ENCODE results near the gene GBX1. TPM values are rescaled to one million over a fixed set of nuclear protein-coding genes. Genes with fewer than 3 reads are reported as not detected.

GBX1 gene
- total and polyA plus RNA-seq, 9 donors, result 0.44 to 2.5 (median 1.5) TPM

DNA sequence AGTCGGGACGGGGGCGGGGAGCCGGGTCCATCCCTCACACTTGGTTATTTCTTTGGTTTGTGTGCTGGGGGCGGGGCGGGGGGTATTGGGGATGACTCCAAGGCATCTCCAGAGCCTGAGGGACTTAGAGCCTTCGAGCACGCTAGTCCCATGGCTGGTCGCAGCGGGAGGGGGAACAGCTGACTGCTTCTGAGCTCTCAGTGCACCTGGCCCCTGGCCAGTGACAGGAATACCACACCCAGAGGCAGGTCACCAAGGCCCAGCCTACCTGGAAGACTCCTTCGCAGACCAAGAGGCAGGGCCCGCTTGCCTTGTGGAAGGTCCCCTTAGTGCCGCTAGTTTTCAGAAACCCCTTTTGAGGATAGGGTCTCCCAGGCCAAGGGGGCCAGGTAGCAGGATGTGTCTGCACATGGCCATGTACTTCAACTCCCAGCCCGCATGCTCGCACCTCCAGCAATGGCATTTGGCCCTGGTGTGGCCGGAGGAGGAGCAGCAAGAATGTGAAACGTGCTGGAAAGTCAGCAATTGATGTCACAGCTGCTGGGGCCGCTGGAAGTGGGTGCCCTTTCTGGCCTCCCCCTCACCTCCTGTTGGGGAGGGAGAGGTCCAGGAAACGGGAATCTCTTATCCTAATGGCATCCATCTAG, 40.9 kb downstream of the GBX1 start:
- Histone ChIP-seq H3K4me1 (ENCODE audit: control insufficient read depth, insufficient read depth, low read length) (peaks cover 70% of the 10 kb centered on the region), H3K27ac (ENCODE audit: low read length) (no peak overlapping the region), H3K27me3 (ENCODE audit: control insufficient read depth, insufficient read depth, low read length) (no peaks in the 10 kb centered on the region), H3K9me3 (replicated peaks; ENCODE audit: control insufficient read depth, low read depth, low read length) (no peaks in the 10 kb centered on the region), H3K4me3 (ENCODE audit: low read length) (no peak overlapping the region), H3K36me3 (ENCODE audit: control insufficient read depth, insufficient read depth, low read length) (peaks cover 72% of the 10 kb centered on the region)
- no peak for DNase-seq
- 35% methylated on average over 5 of the region's 19 CpGs for WGBS (ENCODE audit: insufficient coverage)

DNA sequence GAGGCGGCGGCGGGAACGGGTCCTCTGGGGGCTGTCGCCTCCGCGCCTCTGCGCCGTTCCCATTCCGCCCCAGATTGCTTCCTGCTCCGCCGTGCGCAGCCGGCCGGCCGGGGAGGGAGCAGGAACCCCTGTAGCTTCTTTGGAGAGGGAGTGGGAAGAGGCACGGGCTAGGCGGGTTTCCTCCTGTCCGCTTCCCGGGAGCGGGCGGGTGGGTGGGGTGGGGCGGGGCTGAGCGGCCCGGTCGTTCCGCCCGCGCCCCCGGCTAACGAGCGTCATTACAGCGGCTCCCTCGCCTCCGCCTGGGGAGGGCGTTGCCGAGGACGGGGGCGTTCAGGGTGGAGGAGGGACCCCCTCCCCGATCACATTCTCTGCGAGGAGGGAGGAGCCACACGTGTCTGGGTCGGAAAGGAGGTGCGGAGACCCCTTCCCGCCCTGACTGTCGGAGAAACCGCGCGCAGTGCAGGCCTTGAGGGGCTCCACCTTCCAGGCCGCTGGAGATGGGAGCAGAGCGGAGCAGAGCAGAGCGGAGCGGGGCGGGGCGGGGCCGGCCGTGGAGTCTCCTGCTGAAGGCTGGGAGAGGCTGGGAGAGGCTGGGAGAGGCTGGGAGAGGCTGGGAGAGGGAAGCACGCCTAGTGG, 41.5 kb downstream of the GBX1 start:
- H3K4me1 ChIP-seq (ENCODE audit: control insufficient read depth, insufficient read depth, low read length), result peaks cover 64% of the 10 kb centered on the region
- H3K27me3 ChIP-seq (ENCODE audit: control insufficient read depth, insufficient read depth, low read length), result no peaks in the 10 kb centered on the region
- DNase-seq, result peak; percentile 57
- no peaks in the 10 kb centered on the region for H3K9me3 ChIP-seq (replicated peaks; ENCODE audit: control insufficient read depth, low read depth, low read length)
- peaks cover 73% of the 10 kb centered on the region for H3K36me3 ChIP-seq (ENCODE audit: control insufficient read depth, insufficient read depth, low read length)
- peak overlapping the region; percentile 59 for H3K27ac ChIP-seq (ENCODE audit: low read length)
- H3K4me3 ChIP-seq (ENCODE audit: low read length), result peak overlapping the region; percentile 47
- 10% methylated on average over 30 of the region's 58 CpGs for WGBS (ENCODE audit: insufficient coverage)

GRCh38 chr7:151125470-151125845, 42.0 kb downstream of the GBX1 start:
- peak overlapping the region; percentile 42 for H3K27ac ChIP-seq (ENCODE audit: low read length)
- peak; percentile 64 for DNase-seq
- peak overlapping the region; percentile 47 for H3K4me3 ChIP-seq (ENCODE audit: low read length)
- H3K36me3 ChIP-seq (ENCODE audit: control insufficient read depth, insufficient read depth, low read length), result peaks cover 73% of the 10 kb centered on the region
- peaks cover 59% of the 10 kb centered on the region for H3K4me1 ChIP-seq (ENCODE audit: control insufficient read depth, insufficient read depth, low read length)
- no peaks in the 10 kb centered on the region for H3K9me3 ChIP-seq (replicated peaks; ENCODE audit: control insufficient read depth, low read depth, low read length)
- H3K27me3 ChIP-seq (ENCODE audit: control insufficient read depth, insufficient read depth, low read length), result no peaks in the 10 kb centered on the region
- 11% methylated on average over 22 of the region's 22 CpGs for WGBS (ENCODE audit: insufficient coverage)

DNA sequence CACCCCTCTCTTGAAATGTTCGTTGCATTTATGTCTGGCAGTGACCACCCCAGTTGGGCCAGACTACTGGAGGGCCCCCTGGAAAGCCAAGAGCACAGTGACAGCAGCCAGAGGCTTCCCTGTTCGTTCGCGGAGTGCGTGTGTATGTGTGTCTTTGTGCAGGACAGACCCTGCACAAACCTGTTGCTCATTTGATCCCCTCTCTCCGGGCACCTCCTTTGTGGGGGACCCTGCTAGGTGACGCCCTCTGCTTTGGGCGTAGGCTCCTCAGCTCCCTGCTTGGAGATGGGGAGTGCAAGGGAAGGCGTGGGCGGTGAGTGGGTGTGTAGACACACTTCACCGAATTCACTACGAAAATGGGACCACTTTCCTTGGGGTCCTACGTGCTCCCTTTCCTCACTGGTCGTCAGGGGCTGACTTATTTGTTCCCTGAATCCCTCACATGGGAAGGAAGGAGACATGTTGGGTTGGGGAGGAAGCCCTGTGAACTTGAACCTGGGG, 42.5 kb downstream of the GBX1 start:
- Histone ChIP-seq H3K27ac (ENCODE audit: low read length) (no peak overlapping the region), H3K9me3 (replicated peaks; ENCODE audit: control insufficient read depth, low read depth, low read length) (no peaks in the 10 kb centered on the region), H3K4me3 (ENCODE audit: low read length) (no peak overlapping the region), H3K36me3 (ENCODE audit: control insufficient read depth, insufficient read depth, low read length) (peaks cover 73% of the 10 kb centered on the region), H3K27me3 (ENCODE audit: control insufficient read depth, insufficient read depth, low read length) (no peaks in the 10 kb centered on the region), H3K4me1 (ENCODE audit: control insufficient read depth, insufficient read depth, low read length) (peaks cover 54% of the 10 kb centered on the region)
- WGBS (ENCODE audit: insufficient coverage), result 0% methylated on average over 1 of the region's 14 CpGs
- no peak for DNase-seq

GRCh38 chr7:151124481-151124880, 43.0 kb downstream of the GBX1 start:
- Histone ChIP-seq H3K27ac (ENCODE audit: low read length) (no peak overlapping the region), H3K4me1 (ENCODE audit: control insufficient read depth, insufficient read depth, low read length) (peaks cover 49% of the 10 kb centered on the region), H3K4me3 (ENCODE audit: low read length) (no peak overlapping the region), H3K9me3 (replicated peaks; ENCODE audit: control insufficient read depth, low read depth, low read length) (no peaks in the 10 kb centered on the region), H3K27me3 (ENCODE audit: control insufficient read depth, insufficient read depth, low read length) (no peaks in the 10 kb centered on the region), H3K36me3 (ENCODE audit: control insufficient read depth, insufficient read depth, low read length) (peaks cover 73% of the 10 kb centered on the region)
- no peak for DNase-seq
- 86% methylated on average over 6 of the region's 7 CpGs for WGBS (ENCODE audit: insufficient coverage)

DNA sequence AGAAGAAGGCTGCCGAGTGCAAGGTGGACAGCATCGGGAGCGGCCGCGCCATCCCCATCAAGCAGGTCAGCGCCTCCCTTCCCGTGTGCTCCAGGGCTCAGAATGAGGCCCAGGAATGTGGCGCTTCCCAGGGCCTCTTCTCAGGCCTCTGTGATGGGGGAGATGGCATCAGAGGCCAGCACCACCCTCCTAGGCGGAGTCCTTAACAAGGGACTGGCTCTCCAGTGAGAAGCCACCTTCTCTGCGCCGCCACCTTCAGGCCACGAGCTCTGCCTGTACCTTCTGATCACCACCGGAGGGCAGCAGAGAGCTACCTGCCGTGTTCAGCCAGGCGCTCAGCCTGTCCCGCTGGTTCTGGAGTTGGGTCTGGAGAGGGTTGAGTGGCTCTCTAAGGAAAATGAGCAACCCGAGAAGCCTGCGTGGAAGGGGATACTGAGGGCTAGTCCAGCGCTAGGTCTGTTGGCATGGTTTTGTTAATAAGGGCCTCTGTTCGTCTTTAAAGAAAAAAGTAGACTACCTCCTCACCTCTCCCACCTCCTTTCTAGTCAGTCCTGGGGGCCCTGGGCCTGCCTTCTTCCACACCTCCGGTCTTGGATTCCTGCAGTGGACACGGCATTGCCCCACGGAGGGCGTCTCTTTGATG, 43.6 kb downstream of the GBX1 start:
- Histone ChIP-seq H3K27ac (ENCODE audit: low read length) (no peak overlapping the region), H3K27me3 (ENCODE audit: control insufficient read depth, insufficient read depth, low read length) (no peaks in the 10 kb centered on the region), H3K36me3 (ENCODE audit: control insufficient read depth, insufficient read depth, low read length) (peaks cover 72% of the 10 kb centered on the region), H3K9me3 (replicated peaks; ENCODE audit: control insufficient read depth, low read depth, low read length) (no peaks in the 10 kb centered on the region), H3K4me3 (ENCODE audit: low read length) (no peak overlapping the region), H3K4me1 (ENCODE audit: control insufficient read depth, insufficient read depth, low read length) (peaks cover 44% of the 10 kb centered on the region)
- DNase-seq, result peak; percentile 86
- WGBS (ENCODE audit: insufficient coverage), result 45% methylated on average over 11 of the region's 24 CpGs

DNA sequence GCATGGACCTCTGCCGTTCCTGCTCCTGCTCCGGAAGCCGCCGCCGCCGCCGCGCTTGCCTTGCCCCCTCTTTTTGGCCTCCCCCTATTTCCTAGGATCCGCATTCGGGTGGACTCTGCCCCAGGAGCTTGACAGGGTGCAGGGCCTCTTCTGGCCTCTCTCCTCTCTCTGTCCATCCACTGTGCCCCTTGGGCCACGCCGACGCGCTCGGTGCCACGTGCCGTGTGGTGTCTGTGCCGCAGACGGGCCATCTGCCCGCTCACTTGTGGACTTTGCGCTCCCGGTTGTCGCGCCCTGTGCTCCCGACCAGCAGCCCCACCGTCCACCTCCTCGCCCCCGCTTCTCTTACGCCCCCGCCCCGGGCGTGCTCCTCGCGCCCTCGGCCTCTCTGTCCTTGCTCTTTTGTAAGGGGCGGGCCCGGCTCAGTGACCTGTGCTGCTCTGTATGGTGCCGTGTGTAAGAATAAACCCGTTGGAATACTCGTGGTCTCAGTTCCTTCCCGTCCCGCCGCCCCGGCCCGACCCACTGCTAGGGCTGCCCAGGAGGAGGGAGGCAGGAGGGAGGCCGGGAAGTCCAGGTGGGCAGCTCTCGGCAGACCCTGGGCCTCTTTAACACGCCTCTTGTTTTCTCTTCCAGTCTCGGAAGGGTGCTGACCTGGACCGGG, 44.2 kb downstream of the GBX1 start:
- Histone ChIP-seq H3K9me3 (replicated peaks; ENCODE audit: control insufficient read depth, low read depth, low read length) (no peaks in the 10 kb centered on the region), H3K36me3 (ENCODE audit: control insufficient read depth, insufficient read depth, low read length) (peaks cover 72% of the 10 kb centered on the region)
- 82% methylated on average over 39 of the region's 50 CpGs for WGBS (ENCODE audit: insufficient coverage)

DNA sequence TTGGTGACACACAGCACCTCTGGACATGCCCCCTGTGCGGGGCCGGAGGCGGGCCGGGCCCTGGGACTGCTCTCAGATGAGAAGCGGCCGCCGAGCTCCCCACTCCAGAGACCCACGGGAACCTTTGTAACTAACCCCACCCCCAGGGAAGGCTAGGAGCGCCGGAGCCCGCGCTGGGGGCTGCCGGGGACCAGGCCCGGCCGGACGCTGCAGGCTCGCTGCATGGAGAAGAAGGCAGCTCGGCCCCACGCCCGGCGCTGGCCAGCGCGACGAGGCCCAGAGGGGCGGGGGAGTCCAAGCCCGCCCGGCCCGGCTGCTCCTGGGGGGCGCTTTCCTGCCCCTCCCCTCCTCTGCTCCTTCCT, 44.7 kb downstream of the GBX1 start:
- WGBS (ENCODE audit: insufficient coverage), result 64% methylated on average over 22 of the region's 29 CpGs
- Histone ChIP-seq H3K27ac (ENCODE audit: low read length) (no peak overlapping the region), H3K27me3 (ENCODE audit: control insufficient read depth, insufficient read depth, low read length) (no peaks in the 10 kb centered on the region), H3K36me3 (ENCODE audit: control insufficient read depth, insufficient read depth, low read length) (peaks cover 72% of the 10 kb centered on the region), H3K4me3 (ENCODE audit: low read length) (no peak overlapping the region), H3K4me1 (ENCODE audit: control insufficient read depth, insufficient read depth, low read length) (peaks cover 32% of the 10 kb centered on the region), H3K9me3 (replicated peaks; ENCODE audit: control insufficient read depth, low read depth, low read length) (no peaks in the 10 kb centered on the region)
- DNase-seq, result no peak

More for the DNA sequence above, 44.2 kb downstream of the GBX1 start:
- no peak overlapping the region for H3K4me3 ChIP-seq (ENCODE audit: low read length)
- H3K27me3 ChIP-seq (ENCODE audit: control insufficient read depth, insufficient read depth, low read length), result no peaks in the 10 kb centered on the region
- no peak for DNase-seq
- peaks cover 37% of the 10 kb centered on the region for H3K4me1 ChIP-seq (ENCODE audit: control insufficient read depth, insufficient read depth, low read length)
- no peak overlapping the region for H3K27ac ChIP-seq (ENCODE audit: low read length)

GRCh38 chr7:151122276-151122675, 45.2 kb downstream of the GBX1 start:
- H3K27ac ChIP-seq (ENCODE audit: low read length), result no peak overlapping the region
- peaks cover 72% of the 10 kb centered on the region for H3K36me3 ChIP-seq (ENCODE audit: control insufficient read depth, insufficient read depth, low read length)
- H3K9me3 ChIP-seq (replicated peaks; ENCODE audit: control insufficient read depth, low read depth, low read length), result no peaks in the 10 kb centered on the region
- DNase-seq, result no peak
- H3K4me1 ChIP-seq (ENCODE audit: control insufficient read depth, insufficient read depth, low read length), result peaks cover 31% of the 10 kb centered on the region
- WGBS (ENCODE audit: insufficient coverage), result 53% methylated on average over 24 of the region's 24 CpGs
- H3K27me3 ChIP-seq (ENCODE audit: control insufficient read depth, insufficient read depth, low read length), result no peaks in the 10 kb centered on the region
- no peak overlapping the region for H3K4me3 ChIP-seq (ENCODE audit: low read length)

All from muscle of leg (tissue), 11 donors.